Thoracic aorta (tissue), 2 donors: ENCODE data around the gene PYURF. TPM values are rescaled to one million over a fixed set of nuclear protein-coding genes. Genes with fewer than 3 reads are reported as not detected.

ENCODE experiments used
- ATAC-seq: fragments of 150-250 bp; one replicate; pipeline ENCODE4 v1.8.0; 2017; ENCODE audit warnings: low read depth; ENCODE audit not compliant: insufficient number of reproducible peaks, low FRiP score
- DNase-seq: peaks from one replicate; pipeline ENCODE4 v3.0.0-alpha.2; 2020; ENCODE audit warnings: low spot score
- H3K27ac ChIP-seq, 2 donors: fragments of 200-600 bp; sonication (generic); 1 replicate in 1 of 2; 2 replicates in 1 of 2; pipeline ENCODE4 v1.5.1; 2016; ENCODE audit warnings: mild to moderate bottlenecking in 2 of 2, moderate library complexity in 2 of 2
- H3K27me3 ChIP-seq: fragments of 200-600 bp; sonication (generic); replicated peaks from 2 replicates; pipeline ENCODE4 v1.6.0; 2016; ENCODE audit warnings: mild to moderate bottlenecking; ENCODE audit not compliant: insufficient read depth
- H3K36me3 ChIP-seq: fragments of 200-600 bp; sonication (generic); one replicate; pipeline ENCODE4 v1.5.1; 2016
- H3K4me1 ChIP-seq, 2 donors: fragments of 200-600 bp; sonication (generic); 1 replicate in 1 of 2; 2 replicates in 1 of 2; pipeline versions ENCODE4 v1.5.1 to v1.6.0; 2016; ENCODE audit warnings: low read depth in 2 of 2, mild to moderate bottlenecking in 1 of 2; ENCODE audit not compliant: control insufficient read depth in 1 of 2
- H3K4me3 ChIP-seq: fragments of 200-600 bp; sonication (generic); 2 replicates; pipeline ENCODE4 v1.5.1; 2016; ENCODE audit warnings: mild to moderate bottlenecking
- H3K9me3 ChIP-seq: fragments of 200-600 bp; sonication (generic); 2 replicates; pipeline ENCODE4 v1.5.1; 2016
- total RNA-seq, 2 donors: library from RNA; depleted of rRNA; stranded (reverse); fragments of >200 nt; gene quantifications; one replicate each; pipeline versions ENCODE4 v1.1.0 to v1.2.3, GENCODE V29; 2016
- TF ChIP-seq, protein P1 (sequence below): fragments of 200-600 bp; sonication (generic); IDR thresholded peaks from one replicate; pipeline ENCODE4 v1.5.1; 2019; ENCODE audit warnings: antibody characterized with exemption

The PYURF gene
- total RNA-seq, 2 donors from 2014 or later = 81.5 to 94.0 TPM

DNA sequence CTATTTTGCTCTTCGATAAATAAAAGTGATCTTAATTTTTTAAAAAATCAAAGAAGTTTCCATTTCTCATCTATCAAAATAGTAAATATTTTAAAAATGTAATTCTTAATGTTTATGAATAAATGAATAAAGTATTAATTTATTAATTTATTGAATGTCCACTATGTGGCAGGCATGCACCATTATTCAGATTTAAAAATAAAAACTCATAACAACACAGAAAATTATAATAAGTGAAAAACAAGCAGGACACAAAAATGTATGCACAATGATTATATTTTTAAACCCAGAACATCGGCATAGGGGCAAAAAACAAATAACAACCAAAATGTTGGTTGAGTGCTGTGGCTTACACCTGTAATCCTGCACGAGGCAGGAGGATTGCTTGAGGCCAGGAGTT lies 5.3 kb upstream of the PYURF start:
- Histone ChIP-seq H3K36me3 (no peaks in the 10 kb centered on the region), H3K27ac (no peak overlapping the region), H3K4me3 (no peak overlapping the region), H3K9me3 (no peaks in the 10 kb centered on the region), H3K27me3 (no peaks in the 10 kb centered on the region), H3K4me1 (peaks cover 9 to 28% of the 10 kb centered on the region in 2 donors)
- no peak for ATAC-seq
- DNase-seq = no peak
- TF ChIP-seq, protein P1, sequence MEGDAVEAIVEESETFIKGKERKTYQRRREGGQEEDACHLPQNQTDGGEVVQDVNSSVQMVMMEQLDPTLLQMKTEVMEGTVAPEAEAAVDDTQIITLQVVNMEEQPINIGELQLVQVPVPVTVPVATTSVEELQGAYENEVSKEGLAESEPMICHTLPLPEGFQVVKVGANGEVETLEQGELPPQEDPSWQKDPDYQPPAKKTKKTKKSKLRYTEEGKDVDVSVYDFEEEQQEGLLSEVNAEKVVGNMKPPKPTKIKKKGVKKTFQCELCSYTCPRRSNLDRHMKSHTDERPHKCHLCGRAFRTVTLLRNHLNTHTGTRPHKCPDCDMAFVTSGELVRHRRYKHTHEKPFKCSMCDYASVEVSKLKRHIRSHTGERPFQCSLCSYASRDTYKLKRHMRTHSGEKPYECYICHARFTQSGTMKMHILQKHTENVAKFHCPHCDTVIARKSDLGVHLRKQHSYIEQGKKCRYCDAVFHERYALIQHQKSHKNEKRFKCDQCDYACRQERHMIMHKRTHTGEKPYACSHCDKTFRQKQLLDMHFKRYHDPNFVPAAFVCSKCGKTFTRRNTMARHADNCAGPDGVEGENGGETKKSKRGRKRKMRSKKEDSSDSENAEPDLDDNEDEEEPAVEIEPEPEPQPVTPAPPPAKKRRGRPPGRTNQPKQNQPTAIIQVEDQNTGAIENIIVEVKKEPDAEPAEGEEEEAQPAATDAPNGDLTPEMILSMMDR = peak; percentile 16

DNA sequence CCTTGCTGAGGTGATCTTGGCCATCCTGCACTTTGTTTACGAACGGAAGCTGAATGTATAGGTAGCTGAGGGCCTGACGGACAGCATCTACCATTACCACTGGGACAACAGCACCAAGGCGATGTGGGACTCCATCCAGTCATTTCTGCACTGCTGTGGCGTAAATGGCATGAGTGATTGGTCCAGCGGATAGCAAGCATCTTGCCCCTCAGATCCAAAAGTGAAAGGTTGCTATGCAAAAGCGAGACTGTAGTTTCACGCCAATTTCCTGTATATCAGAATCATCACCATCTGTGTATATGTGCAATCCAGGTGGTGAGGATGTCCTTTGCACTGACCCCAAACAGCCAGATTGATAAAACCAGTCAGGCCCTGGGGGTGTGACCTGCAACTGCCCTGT lies 4.2 kb upstream of the PYURF start:
- no peak for DNase-seq

DNA sequence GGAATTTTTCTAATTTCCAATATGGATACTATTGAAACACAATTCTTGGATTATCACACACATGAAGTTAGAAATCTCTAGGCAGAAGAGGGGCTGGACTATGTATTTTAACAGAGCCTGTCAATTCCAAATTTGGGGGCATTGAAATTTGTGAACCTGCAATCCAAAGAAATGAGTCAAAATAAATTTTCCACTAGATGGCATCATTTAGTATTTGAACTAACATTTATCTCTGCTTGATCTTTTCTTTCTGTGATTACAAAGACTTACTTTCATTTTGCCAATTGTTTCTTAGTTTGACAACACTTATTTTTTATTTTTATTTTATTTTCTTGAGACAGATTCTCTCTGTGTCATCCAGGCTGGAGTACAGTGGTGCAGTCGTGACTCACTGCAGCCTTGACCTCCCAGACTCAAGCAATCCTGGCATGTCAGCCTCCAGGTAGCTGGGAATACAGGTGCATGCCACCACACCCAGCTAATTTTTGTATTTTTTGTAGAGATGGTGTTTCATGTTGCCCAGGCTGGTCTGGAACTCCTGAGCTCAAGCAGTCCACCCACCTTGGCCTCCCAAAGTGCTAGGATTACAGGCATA lies 2.7 kb upstream of the PYURF start:
- peak overlapping the region; percentile 30 to 86 for H3K27ac ChIP-seq
- no peaks in the 10 kb centered on the region for H3K27me3 ChIP-seq
- H3K4me3 ChIP-seq = peak overlapping the region; percentile 16
- TF ChIP-seq, protein P1 = no peak
- peaks cover 3% of the 10 kb centered on the region for H3K36me3 ChIP-seq
- peaks cover 15 to 41% of the 10 kb centered on the region in 2 donors for H3K4me1 ChIP-seq
- no peak for ATAC-seq
- H3K9me3 ChIP-seq = no peaks in the 10 kb centered on the region
- no peak for DNase-seq

More for the DNA sequence above, 4.2 kb upstream of the PYURF start:
- no peak overlapping the region for H3K4me3 ChIP-seq
- H3K27ac ChIP-seq = no peak overlapping the region
- H3K36me3 ChIP-seq = no peaks in the 10 kb centered on the region
- H3K27me3 ChIP-seq = no peaks in the 10 kb centered on the region
- no peak for ATAC-seq
- H3K9me3 ChIP-seq = no peaks in the 10 kb centered on the region
- TF ChIP-seq, protein P1 = no peak
- H3K4me1 ChIP-seq = peaks cover 9 to 27% of the 10 kb centered on the region in 2 donors

DNA sequence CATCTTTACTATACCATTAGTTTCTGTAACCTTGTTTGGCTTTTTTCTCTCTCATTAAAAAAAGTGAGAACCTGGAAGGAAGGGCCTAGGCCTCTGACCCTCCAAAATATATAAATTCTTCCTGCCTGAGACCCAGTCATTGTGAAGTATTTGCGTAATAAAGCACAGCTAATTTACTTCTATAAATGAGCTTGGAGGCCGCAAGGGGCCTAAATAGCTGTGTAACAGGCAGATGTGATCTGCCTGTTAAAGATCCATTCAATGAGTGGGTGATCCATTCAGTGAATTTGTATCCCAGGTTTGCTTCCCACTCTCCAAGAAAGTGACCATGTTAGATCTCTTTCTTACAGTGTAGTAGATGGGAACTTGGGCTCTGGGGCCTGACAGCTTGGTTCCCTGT lies 595 bp upstream of the PYURF start:
- ATAC-seq (no peak), DNase-seq (no peak)
- Histone ChIP-seq H3K9me3 (no peaks in the 10 kb centered on the region), H3K4me3 (peak overlapping the region; percentile 85), H3K27ac (peak overlapping the region; percentile 86 to 93), H3K4me1 (peaks cover 15 to 43% of the 10 kb centered on the region in 2 donors), H3K36me3 (peaks cover 4% of the 10 kb centered on the region), H3K27me3 (no peaks in the 10 kb centered on the region)
- TF ChIP-seq, protein P1 = no peak

DNA sequence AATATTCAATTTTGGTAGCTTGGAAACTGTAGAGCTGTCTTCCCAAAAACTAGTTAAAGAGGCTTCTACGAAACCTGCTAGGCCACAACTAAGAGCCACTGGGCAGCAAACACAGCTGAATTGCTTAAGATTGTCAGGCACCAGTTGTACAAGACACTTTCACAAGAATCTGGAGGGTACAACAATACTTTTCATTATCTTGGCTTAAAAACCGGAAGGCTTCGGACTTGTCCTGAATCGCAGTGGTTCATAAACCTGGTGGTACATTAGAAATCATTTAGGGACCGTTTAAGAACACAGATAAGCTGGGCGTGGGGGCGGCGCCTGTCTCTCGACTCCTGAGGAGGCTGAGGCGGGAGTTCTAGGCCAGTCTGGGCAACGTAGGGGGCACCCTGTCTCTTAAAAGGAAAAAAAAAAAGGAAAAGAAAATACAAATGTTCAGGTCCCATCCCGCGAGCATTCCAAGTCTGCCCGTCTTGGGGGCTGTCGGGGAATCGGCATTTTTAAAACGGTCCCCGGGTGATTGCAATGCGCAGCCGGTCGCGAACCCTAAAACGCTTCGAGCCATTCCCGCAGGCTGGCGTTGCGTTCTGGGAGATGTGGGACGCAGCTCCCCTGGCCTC lies 763 bp downstream of the PYURF start:
- peaks cover 4% of the 10 kb centered on the region for H3K36me3 ChIP-seq
- H3K27ac ChIP-seq = peak overlapping the region; percentile 86 to 93
- peaks cover 15 to 43% of the 10 kb centered on the region in 2 donors for H3K4me1 ChIP-seq
- no peaks in the 10 kb centered on the region for H3K27me3 ChIP-seq
- peak overlapping the region; percentile 85 for H3K4me3 ChIP-seq
- ATAC-seq = no peak
- no peaks in the 10 kb centered on the region for H3K9me3 ChIP-seq
- peak; percentile 13 for DNase-seq
- TF ChIP-seq, protein P1 = no peak
